ENCODE measurements around the gene COL24A1. TPM values are rescaled to one million over a fixed set of nuclear protein-coding genes. Genes with fewer than 3 reads are reported as not detected.

The COL24A1 gene
- total and polyA plus RNA-seq, 2 of the 8 experiments (the other 6 are each of a cell fraction or from before 2014, with no cell fraction given): 0.23 to 1.1 TPM

GRCh38 chr1:86084998-86085397 lies 71.6 kb downstream of the COL24A1 start:
- H3K23me2 ChIP-seq (ENCODE audit: low read depth, low read length): no peaks in the 10 kb centered on the region
- H4K91ac ChIP-seq (replicated peaks; ENCODE audit: insufficient read length, low read length): no peak overlapping the region
- no peak overlapping the region for H4K5ac ChIP-seq (ENCODE audit: insufficient read length, low read depth, low read length)
- no peak overlapping the region for H3K14ac ChIP-seq (ENCODE audit: insufficient read length)
- ChIA-PET CTCF (ENCODE audit: partially characterized antibody) (no interaction called here), POLR2A (ENCODE audit: partially characterized antibody) (no interaction called here)
- FAIRE-seq (no peak), DNase-seq (ENCODE audit: low read depth in 1 of 2, low spot score in 2 of 2) (no peak)
- no peaks in the 10 kb centered on the region for H3K79me1 ChIP-seq (ENCODE audit: low read depth, low read length)
- H3K4me2 ChIP-seq (ENCODE audit: insufficient read depth in 1 of 2, low read depth in 2 of 2, low read length in 2 of 2): no peak overlapping the region
- H2AK5ac ChIP-seq (ENCODE audit: low read depth, low read length): no peak overlapping the region
- H2AFZ ChIP-seq (ENCODE audit: low read length): no peak overlapping the region
- H3K27me3 ChIP-seq (replicated peaks in 1 of 4; ENCODE audit: control insufficient read depth in 3 of 4, extremely low read depth in 1 of 4, insufficient read depth in 3 of 4, low read length in 3 of 4): no peaks in the 10 kb centered on the region
- no peak overlapping the region for H3K23ac ChIP-seq (ENCODE audit: insufficient read length)
- no peak overlapping the region for H3K9ac ChIP-seq (replicated peaks in 1 of 4; ENCODE audit: extremely low read depth in 1 of 4, low read depth in 3 of 4, low read length in 3 of 4)
- no peaks in the 10 kb centered on the region for H3K79me2 ChIP-seq (ENCODE audit: control insufficient read depth in 1 of 2, insufficient read depth in 2 of 2, low read length in 2 of 2)
- no peaks in the 10 kb centered on the region for H3K36me3 ChIP-seq (ENCODE audit: control insufficient read depth in 2 of 4, insufficient read depth in 4 of 4, low read length in 3 of 4)
- no peak overlapping the region for H2BK15ac ChIP-seq (ENCODE audit: low read length)
- no peak overlapping the region for H2BK5ac ChIP-seq (ENCODE audit: low read depth, low read length)
- no peak overlapping the region for H3K18ac ChIP-seq (ENCODE audit: extremely low read depth, low read length)
- no peaks in the 10 kb centered on the region for H3K9me3 ChIP-seq (ENCODE audit: insufficient read depth in 2 of 2, low read depth in 1 of 2, low read length in 1 of 2)
- H4K20me1 ChIP-seq (replicated peaks in 1 of 2; ENCODE audit: control insufficient read depth in 1 of 2, insufficient read depth in 2 of 2, low read length in 2 of 2): peaks cover 0 to 2% of the 10 kb centered on the region in 2 experiments
- H3K27ac ChIP-seq (ENCODE audit: low read depth, low read length): no peak overlapping the region
- H4K8ac ChIP-seq (ENCODE audit: extremely low read depth, insufficient read depth, low read length): no peak overlapping the region
- H3K4ac ChIP-seq (replicated peaks; ENCODE audit: insufficient read length, low read depth, low read length): no peak overlapping the region
- no peak overlapping the region for H3K4me3 ChIP-seq (ENCODE audit: extremely low read depth in 1 of 4, insufficient read depth in 2 of 4, low read depth in 3 of 4, low read length in 4 of 4)
- H3K56ac ChIP-seq (replicated peaks; ENCODE audit: insufficient read length, low read depth, low read length): no peak overlapping the region
- no peak overlapping the region for H2BK120ac ChIP-seq (replicated peaks; ENCODE audit: low read depth, low read length)
- no peak overlapping the region for H2BK12ac ChIP-seq (ENCODE audit: low read depth, low read length)
- no peaks in the 10 kb centered on the region for H3K4me1 ChIP-seq (replicated peaks in 1 of 4; ENCODE audit: control insufficient read depth in 3 of 4, insufficient read depth in 4 of 4, low read length in 3 of 4)
- H2BK20ac ChIP-seq (ENCODE audit: low read length): no peak overlapping the region
- no peak for TF ChIP-seq MAFK (IDR thresholded peaks at IDR 0.05; ENCODE audit: low read depth, low read length)
- no peak for TF ChIP-seq RBBP5 (IDR thresholded peaks at IDR 0.05; ENCODE audit: borderline replicate concordance, low read depth, low read length)
- TF ChIP-seq NANOG (IDR thresholded peaks at IDR 0.05; ENCODE audit: insufficient read depth, low read depth, low read length, poor library complexity, severe bottlenecking): no peak
- TF ChIP-seq FOSL1 (IDR thresholded peaks at IDR 0.05; ENCODE audit: insufficient read depth, low read depth, low read length): no peak
- TF ChIP-seq POLR2A (IDR thresholded peaks at IDR 0.05; ENCODE audit: control extremely low read depth in 1 of 2, low read depth in 2 of 2, low read length in 2 of 2): no peak
- no peak for TF ChIP-seq RFX5 (IDR thresholded peaks at IDR 0.05; ENCODE audit: borderline replicate concordance, low read depth, low read length)
- TF ChIP-seq PHF8 (conservative IDR thresholded peaks at IDR 0.05; ENCODE audit: low read depth, low read length): no peak
- TF ChIP-seq GABPA (IDR thresholded peaks at IDR 0.05; ENCODE audit: borderline replicate concordance, insufficient read depth, low read length): no peak
- TF ChIP-seq EGR1 (IDR thresholded peaks at IDR 0.05; ENCODE audit: borderline replicate concordance, low read depth, low read length): no peak
- no peak for TF ChIP-seq CEBPB (IDR thresholded peaks at IDR 0.05; ENCODE audit: low read depth, low read length)
- TF ChIP-seq SIN3A (conservative IDR thresholded peaks at IDR 0.05 in 1 of 2, IDR thresholded peaks at IDR 0.05 in 1 of 2; ENCODE audit: low read depth in 1 of 2, low read length in 2 of 2): no peak
- TF ChIP-seq KDM4A (IDR thresholded peaks at IDR 0.05; ENCODE audit: low read depth, low read length, severe bottlenecking): no peak
- no peak for TF ChIP-seq USF2 (IDR thresholded peaks at IDR 0.05; ENCODE audit: low read length)
- no peak for TF ChIP-seq CHD2 (IDR thresholded peaks at IDR 0.05; ENCODE audit: low read length)
- no peak for TF ChIP-seq BRCA1 (IDR thresholded peaks at IDR 0.05; ENCODE audit: low read depth, low read length)

Measured in H1 (cell line).